Measurements from ENCODE around the gene COMT.

- TF ChIP-seq POLR2A (IDR thresholded peaks at IDR 0.05) = no peak
- TF ChIP-seq CTCF (IDR thresholded peaks at IDR 0.05) = no peak
Observed at GRCh38 chr22:19914201-19914943, 27.2 kb upstream of the COMT start.

All from Peyer's patch (tissue), 4 donors.